Left ventricle myocardium inferior (tissue), 1 donor: Measurements from ENCODE around the gene CDK14. TPM values are rescaled to one million over a fixed set of nuclear protein-coding genes. Genes with fewer than 3 reads are reported as not detected.

Experiments
- DNase-seq: peaks from one replicate; pipeline ENCODE4 v3.0.0-alpha.2; 2020
- H3K27ac ChIP-seq: fragments of 200-600 bp; replicated peaks from 2 replicates; pipeline ENCODE4 v1.8.0; 2021
- H3K27me3 ChIP-seq: fragments of 200-600 bp; 2 replicates; pipeline ENCODE4 v1.8.0; 2021; ENCODE audit warnings: low read depth
- H3K36me3 ChIP-seq: fragments of 200-600 bp; 2 replicates; pipeline ENCODE4 v1.8.0; 2021
- H3K4me1 ChIP-seq: fragments of 200-600 bp; 2 replicates; pipeline ENCODE4 v1.8.0; 2021
- H3K4me3 ChIP-seq: fragments of 200-600 bp; 2 replicates; pipeline ENCODE4 v1.8.0; 2021; ENCODE audit warnings: mild to moderate bottlenecking, moderate library complexity
- H3K9me3 ChIP-seq: fragments of 200-600 bp; replicated peaks from 2 replicates; pipeline ENCODE4 v1.8.0; 2021
- intact Hi-C: fragments of 100-400 bp; cut with micrococcal nuclease; formaldehyde crosslinking; loops from one replicate; pipeline ENCODE4 v1.11.0; 2022
- total RNA-seq: library from RNA; stranded (reverse); fragmentation: NEBNext Ultra II Directional; extraction: Animal tissue kit (Norgen Biotek cat#: 25700); gene quantifications from one replicate; pipeline ENCODE4 v1.2.1, GENCODE V29; 2021
- TF ChIP-seq, protein P1 (sequence below): fragments of 200-600 bp; IDR thresholded peaks from 2 replicates; pipeline ENCODE4 v1.8.0; 2021; ENCODE audit warnings: antibody characterized with exemption, mild to moderate bottlenecking, borderline replicate concordance
- donor health status: DM: no; HTN: yes; CAD: no; lungs with severe emphysema.

CDK14 gene
- total RNA-seq, 1 donor from 2014 or later, result 18.7 TPM

DNA sequence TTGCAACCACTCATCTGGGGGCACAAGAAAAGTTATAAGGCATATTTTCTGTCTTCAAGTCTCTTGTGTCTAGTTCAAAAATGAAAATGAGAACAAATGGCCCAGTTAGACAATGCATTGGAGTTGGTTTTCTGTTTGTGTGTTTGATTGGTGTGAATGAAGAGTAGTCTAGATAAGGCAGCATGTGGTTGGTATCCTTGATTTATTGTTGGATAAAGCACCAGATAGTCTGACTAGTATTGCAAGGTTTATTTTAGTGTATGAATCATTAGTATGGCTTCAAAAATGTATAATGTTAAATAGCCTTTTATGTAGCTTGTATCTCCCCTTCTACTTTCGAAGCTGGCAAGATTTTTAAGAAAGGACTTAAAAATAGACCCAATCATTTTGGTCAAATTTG, 237.3 kb downstream of the CDK14 start:
- TF ChIP-seq, protein P1, sequence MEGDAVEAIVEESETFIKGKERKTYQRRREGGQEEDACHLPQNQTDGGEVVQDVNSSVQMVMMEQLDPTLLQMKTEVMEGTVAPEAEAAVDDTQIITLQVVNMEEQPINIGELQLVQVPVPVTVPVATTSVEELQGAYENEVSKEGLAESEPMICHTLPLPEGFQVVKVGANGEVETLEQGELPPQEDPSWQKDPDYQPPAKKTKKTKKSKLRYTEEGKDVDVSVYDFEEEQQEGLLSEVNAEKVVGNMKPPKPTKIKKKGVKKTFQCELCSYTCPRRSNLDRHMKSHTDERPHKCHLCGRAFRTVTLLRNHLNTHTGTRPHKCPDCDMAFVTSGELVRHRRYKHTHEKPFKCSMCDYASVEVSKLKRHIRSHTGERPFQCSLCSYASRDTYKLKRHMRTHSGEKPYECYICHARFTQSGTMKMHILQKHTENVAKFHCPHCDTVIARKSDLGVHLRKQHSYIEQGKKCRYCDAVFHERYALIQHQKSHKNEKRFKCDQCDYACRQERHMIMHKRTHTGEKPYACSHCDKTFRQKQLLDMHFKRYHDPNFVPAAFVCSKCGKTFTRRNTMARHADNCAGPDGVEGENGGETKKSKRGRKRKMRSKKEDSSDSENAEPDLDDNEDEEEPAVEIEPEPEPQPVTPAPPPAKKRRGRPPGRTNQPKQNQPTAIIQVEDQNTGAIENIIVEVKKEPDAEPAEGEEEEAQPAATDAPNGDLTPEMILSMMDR, result no peak

DNA sequence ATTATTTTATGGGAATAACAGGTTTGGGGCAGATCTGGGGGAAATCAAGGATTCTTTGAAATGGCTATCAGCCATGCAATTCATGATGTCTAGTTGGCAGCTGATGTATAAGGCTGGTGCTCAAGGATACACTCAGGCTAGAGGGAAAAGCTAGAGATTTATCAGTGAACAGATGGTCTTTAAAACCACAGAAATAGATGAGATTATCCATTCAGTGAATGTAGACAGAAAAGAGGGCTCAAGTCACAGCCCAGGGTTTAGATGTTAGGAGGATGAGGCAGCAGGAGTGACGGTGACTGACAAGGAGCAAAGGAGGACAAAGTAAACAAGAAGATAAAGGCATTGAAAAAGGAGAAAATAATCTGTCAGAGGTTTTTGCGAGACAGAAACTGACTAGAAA, 238.7 kb downstream of the CDK14 start:
- H3K27me3 ChIP-seq, result no peaks in the 10 kb centered on the region
- H3K27ac ChIP-seq, result no peak overlapping the region
- H3K4me3 ChIP-seq, result no peak overlapping the region
- intact Hi-C loops, result no loop called here
- no peaks in the 10 kb centered on the region for H3K36me3 ChIP-seq
- H3K9me3 ChIP-seq, result peaks cover 21% of the 10 kb centered on the region
- H3K4me1 ChIP-seq, result peaks cover 15% of the 10 kb centered on the region
- no peak for DNase-seq
- TF ChIP-seq, protein P1, result no peak

More for the DNA sequence above, 237.3 kb downstream of the CDK14 start:
- intact Hi-C loops, result no loop called here
- peaks cover 15% of the 10 kb centered on the region for H3K4me1 ChIP-seq
- H3K9me3 ChIP-seq, result peaks cover 11% of the 10 kb centered on the region
- no peaks in the 10 kb centered on the region for H3K27me3 ChIP-seq
- no peak for DNase-seq
- H3K27ac ChIP-seq, result no peak overlapping the region
- H3K4me3 ChIP-seq, result no peak overlapping the region
- H3K36me3 ChIP-seq, result no peaks in the 10 kb centered on the region

DNA sequence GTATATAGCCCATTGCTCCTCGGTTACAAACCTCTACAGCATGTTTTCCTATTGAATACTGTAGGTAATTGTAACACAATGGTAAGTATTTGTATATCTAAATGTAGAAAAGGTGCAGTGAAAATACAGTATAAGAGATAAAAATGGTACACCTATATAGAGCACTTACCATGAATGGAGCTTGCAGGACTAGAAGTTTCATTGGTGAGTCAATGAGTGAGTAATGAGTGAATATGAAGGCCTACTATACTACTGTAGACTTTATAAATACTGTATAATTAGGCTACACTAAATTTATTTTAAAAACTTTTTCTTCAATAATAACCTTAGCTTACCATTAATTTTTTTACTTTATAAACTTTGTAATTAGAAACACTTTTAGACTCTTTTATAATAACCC, 239.7 kb downstream of the CDK14 start:
- H3K4me3 ChIP-seq, result no peak overlapping the region
- H3K27ac ChIP-seq, result no peak overlapping the region
- H3K27me3 ChIP-seq, result no peaks in the 10 kb centered on the region
- intact Hi-C loops, result no loop called here
- no peaks in the 10 kb centered on the region for H3K36me3 ChIP-seq
- no peak for DNase-seq
- TF ChIP-seq, protein P1, result no peak
- H3K9me3 ChIP-seq, result peaks cover 21% of the 10 kb centered on the region
- peaks cover 15% of the 10 kb centered on the region for H3K4me1 ChIP-seq

DNA sequence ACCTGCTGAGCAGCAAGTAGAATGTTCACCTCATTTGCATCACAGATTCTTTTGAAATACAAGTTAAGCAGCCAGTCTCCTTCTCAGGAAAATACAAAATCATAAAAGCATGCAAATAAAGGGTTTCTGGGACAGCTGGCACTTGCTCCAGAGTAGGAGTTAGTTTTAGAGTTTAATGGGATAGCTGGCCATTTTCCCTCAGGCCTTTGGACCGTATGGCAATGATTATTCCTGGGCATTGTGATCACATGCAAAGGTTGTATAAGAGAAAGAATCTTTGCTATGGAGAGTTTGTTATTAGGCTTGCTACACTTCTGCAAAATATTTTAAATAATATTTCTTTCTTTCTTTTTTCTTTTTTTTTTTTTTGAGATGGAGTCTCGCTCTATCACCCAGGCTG, 240.8 kb downstream of the CDK14 start:
- H3K27me3 ChIP-seq, result no peaks in the 10 kb centered on the region
- DNase-seq, result no peak
- no peak overlapping the region for H3K4me3 ChIP-seq
- TF ChIP-seq, protein P1, result no peak
- no peak overlapping the region for H3K27ac ChIP-seq
- no peaks in the 10 kb centered on the region for H3K36me3 ChIP-seq
- peaks cover 21% of the 10 kb centered on the region for H3K9me3 ChIP-seq
- peaks cover 13% of the 10 kb centered on the region for H3K4me1 ChIP-seq
- intact Hi-C loops, result no loop called here

DNA sequence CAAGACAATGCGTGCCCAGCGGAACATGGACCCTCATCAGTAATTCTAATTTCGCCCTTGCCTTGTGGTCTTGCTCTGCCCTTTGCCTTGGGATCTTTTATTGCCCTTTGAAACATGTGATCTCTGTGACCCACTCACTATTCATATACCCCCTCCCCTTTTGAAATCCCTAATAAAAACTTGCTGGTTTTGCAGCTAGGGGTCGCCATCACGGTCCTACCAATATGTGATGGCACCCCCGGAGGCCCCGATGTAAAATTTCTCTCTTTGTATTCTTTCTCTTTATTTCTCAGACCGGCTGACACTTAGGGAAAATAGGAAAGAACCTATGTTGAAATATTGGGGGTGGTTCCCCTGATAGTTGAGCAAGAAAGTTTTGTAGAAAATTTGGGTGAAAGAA, 242.7 kb downstream of the CDK14 start:
- Histone ChIP-seq H3K27ac (no peak overlapping the region), H3K36me3 (no peaks in the 10 kb centered on the region), H3K4me3 (no peak overlapping the region), H3K4me1 (peaks cover 21% of the 10 kb centered on the region), H3K9me3 (peaks cover 21% of the 10 kb centered on the region), H3K27me3 (no peaks in the 10 kb centered on the region)
- no peak for DNase-seq
- TF ChIP-seq, protein P1, result no peak
- intact Hi-C loops, result no loop called here

DNA sequence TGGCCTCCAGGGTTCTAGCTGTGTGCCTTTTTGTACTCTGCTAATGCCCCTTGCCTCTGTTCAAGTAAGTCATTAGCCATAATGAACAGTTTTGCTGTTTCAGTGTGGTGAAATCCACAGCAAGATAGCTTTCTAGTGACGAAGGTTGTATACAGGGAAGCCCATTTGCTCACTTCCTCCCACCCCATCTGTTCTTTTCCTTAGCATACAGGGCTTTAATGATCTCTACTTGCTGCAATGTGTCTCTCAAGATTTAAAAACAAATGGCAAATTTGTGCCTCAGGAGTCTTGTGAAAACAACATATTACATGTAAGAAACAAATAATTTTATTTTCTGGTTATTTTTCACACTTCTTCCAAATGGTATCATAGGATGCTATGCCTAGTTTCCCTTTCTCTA, 243.2 kb downstream of the CDK14 start:
- Histone ChIP-seq H3K36me3 (no peaks in the 10 kb centered on the region), H3K9me3 (peaks cover 21% of the 10 kb centered on the region), H3K4me1 (peaks cover 25% of the 10 kb centered on the region), H3K27me3 (no peaks in the 10 kb centered on the region), H3K27ac (no peak overlapping the region), H3K4me3 (no peak overlapping the region)
- TF ChIP-seq, protein P1, result no peak
- intact Hi-C loops, result no loop called here
- DNase-seq, result no peak
